ENCODE results near the gene SNN.

The SNN gene

DNA sequence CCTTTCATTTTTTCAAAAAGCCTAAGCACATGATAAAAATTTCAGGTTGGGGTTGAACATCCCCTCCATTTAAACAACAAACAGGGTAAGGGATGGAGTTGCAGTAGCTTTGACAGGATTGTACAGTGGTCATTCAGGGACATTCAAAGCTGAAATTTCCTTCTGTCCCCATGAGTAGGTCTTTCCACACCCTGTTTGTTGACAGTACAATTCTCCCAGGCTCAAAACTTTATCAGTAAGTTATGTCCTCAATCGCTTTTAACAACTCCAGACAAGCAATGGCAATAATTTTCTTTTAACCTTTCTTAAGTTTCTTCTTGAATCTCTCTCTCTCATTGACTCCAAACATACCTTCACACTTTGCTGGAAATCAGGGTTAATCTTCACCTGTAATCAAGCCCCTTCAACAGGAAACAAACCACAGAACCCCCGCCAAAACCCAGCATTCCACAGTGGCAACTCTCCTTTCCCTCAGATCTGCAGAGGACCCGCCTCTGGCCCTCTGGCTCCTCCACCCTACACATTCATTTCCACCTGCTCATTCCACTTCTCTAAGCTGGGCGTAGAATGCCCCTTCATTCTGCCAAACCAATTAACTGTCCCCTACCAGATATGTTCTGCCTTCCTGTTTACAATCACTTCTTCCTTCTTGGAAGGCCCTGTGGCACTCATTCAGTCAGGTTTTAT, 53.7 kb downstream of the SNN start:
- no peak overlapping the region for H3K4me3 ChIP-seq (ENCODE audit: low read depth in 1 of 2, low read length in 1 of 2)
- H3K27ac ChIP-seq = peak overlapping the region; percentile 54
- no peaks in the 10 kb centered on the region for H3K27me3 ChIP-seq
- TF ChIP-seq, protein P1, sequence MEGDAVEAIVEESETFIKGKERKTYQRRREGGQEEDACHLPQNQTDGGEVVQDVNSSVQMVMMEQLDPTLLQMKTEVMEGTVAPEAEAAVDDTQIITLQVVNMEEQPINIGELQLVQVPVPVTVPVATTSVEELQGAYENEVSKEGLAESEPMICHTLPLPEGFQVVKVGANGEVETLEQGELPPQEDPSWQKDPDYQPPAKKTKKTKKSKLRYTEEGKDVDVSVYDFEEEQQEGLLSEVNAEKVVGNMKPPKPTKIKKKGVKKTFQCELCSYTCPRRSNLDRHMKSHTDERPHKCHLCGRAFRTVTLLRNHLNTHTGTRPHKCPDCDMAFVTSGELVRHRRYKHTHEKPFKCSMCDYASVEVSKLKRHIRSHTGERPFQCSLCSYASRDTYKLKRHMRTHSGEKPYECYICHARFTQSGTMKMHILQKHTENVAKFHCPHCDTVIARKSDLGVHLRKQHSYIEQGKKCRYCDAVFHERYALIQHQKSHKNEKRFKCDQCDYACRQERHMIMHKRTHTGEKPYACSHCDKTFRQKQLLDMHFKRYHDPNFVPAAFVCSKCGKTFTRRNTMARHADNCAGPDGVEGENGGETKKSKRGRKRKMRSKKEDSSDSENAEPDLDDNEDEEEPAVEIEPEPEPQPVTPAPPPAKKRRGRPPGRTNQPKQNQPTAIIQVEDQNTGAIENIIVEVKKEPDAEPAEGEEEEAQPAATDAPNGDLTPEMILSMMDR (IDR thresholded peaks at IDR 0.05) = no peak
- peaks cover 2% of the 10 kb centered on the region in 2 experiments for H3K4me1 ChIP-seq (ENCODE audit: control insufficient read depth in 1 of 2, insufficient read depth in 1 of 2, low read depth in 1 of 2, low read length in 1 of 2)
- peaks cover 39% of the 10 kb centered on the region for H3K36me3 ChIP-seq
- H3K9me3 ChIP-seq = no peaks in the 10 kb centered on the region

DNA sequence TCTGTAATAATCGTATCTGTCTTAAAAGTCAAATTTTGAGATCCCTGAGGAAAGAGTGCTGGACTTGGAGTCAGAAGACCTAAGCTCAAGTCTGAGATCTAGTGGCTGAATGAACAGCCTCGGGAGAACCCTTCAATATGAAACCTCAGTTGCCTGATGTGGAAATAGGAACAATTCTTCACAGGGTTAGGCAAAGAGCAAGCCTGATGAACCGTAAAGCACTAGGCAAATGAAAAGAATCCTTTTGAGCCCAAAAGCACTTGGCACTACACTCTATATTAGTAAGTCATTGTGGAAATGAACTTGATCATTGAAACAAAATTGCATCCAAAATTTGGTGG, 54.2 kb downstream of the SNN start:
- TF ChIP-seq, protein P1 (IDR thresholded peaks at IDR 0.05) = no peak
- Histone ChIP-seq H3K36me3 (peaks cover 39% of the 10 kb centered on the region), H3K4me3 (ENCODE audit: low read depth in 1 of 2, low read length in 1 of 2) (no peak overlapping the region), H3K9me3 (no peaks in the 10 kb centered on the region), H3K27me3 (no peaks in the 10 kb centered on the region), H3K27ac (peak overlapping the region; percentile 54), H3K4me1 (ENCODE audit: control insufficient read depth in 1 of 2, insufficient read depth in 1 of 2, low read depth in 1 of 2, low read length in 1 of 2) (peaks cover 6 to 8% of the 10 kb centered on the region in 2 experiments)

DNA sequence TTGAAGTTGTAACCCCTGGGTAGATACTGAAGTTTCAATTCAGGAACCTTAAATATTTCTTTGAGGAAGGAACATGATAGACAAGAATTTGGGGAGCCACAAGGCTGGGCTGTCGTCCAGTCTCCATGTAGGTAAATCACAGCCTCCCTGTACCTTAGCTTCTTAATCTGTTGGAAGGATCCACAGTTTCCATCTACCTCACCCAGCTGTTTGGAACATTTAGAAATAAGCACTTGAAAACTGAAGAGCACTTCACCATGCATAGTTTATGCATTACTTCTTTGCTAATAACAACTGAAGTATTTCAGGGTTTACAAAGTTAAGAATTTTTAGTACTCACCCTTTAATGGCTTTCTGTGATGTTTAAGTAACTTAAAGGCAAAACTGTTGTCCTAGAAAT, 57.2 kb downstream of the SNN start:
- Histone ChIP-seq H3K9me3 (no peaks in the 10 kb centered on the region), H3K27ac (no peak overlapping the region), H3K4me1 (ENCODE audit: control insufficient read depth in 1 of 2, insufficient read depth in 1 of 2, low read depth in 1 of 2, low read length in 1 of 2) (peaks cover 16 to 20% of the 10 kb centered on the region in 2 experiments), H3K36me3 (peaks cover 36% of the 10 kb centered on the region), H3K4me3 (ENCODE audit: low read depth in 1 of 2, low read length in 1 of 2) (no peak overlapping the region), H3K27me3 (no peaks in the 10 kb centered on the region)
- TF ChIP-seq, protein P1 (IDR thresholded peaks at IDR 0.05) = no peak

DNA sequence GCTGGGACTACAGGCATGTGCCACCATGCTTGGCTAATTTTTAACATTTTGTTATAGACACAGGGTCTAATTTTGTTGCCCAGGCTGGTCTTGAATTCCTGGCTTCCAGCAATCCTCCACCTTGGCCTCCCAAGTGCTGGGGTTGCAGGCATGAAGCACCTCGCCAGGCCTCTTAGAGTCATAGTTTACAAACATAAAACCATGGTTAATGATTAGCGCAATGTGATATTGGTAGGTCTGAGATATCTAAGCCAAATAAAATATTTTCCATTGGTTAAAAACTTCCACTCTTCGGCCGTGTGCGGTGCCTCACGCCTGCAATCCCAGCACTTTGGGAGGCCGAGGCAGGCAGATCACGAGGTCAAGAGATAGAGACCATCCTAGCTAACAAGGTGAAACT, 57.8 kb downstream of the SNN start:
- no peak overlapping the region for H3K4me3 ChIP-seq (ENCODE audit: low read depth in 1 of 2, low read length in 1 of 2)
- no peaks in the 10 kb centered on the region for H3K9me3 ChIP-seq
- no peak overlapping the region for H3K27ac ChIP-seq
- H3K36me3 ChIP-seq = peaks cover 34% of the 10 kb centered on the region
- H3K27me3 ChIP-seq = no peaks in the 10 kb centered on the region
- TF ChIP-seq, protein P1 (IDR thresholded peaks at IDR 0.05) = no peak
- peaks cover 16 to 20% of the 10 kb centered on the region in 2 experiments for H3K4me1 ChIP-seq (ENCODE audit: control insufficient read depth in 1 of 2, insufficient read depth in 1 of 2, low read depth in 1 of 2, low read length in 1 of 2)

DNA sequence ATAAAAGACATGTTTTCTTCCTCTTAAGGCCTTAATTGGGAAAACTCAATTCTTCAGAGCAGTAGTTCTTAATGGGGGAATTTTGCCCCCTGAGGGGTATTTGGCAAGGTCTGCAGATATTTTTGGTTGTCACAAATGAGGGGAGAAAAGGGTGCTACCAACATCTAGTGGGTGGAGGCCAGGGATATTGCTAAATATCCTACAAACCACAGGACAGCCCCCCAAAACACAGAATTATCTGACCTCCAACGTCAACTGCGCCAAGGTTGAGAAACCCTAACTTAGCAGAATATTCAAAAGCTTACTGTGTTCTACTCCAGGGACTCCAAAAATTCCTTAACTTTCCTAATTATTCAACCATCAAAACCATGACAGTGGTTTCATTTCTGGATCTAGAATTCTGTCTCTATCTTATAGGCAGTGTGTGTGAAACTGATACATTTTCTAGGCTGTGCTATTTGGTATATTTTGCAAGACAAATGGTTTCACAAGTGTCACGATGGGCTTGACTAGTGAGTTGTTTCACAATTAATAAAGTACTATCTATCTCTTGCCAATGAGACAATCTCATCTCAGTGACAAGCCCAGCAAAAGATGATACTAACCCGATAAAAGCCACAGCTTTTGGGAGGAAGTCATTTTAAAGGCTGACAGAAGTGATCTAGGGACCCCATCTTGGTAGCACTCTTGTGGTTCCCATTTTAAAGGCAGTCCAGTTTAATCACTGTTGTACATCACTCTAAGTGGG, 59.7 kb downstream of the SNN start:
- peaks cover 16 to 20% of the 10 kb centered on the region in 2 experiments for H3K4me1 ChIP-seq (ENCODE audit: control insufficient read depth in 1 of 2, insufficient read depth in 1 of 2, low read depth in 1 of 2, low read length in 1 of 2)
- peaks cover 46% of the 10 kb centered on the region for H3K36me3 ChIP-seq
- no peaks in the 10 kb centered on the region for H3K27me3 ChIP-seq
- TF ChIP-seq, protein P1 (IDR thresholded peaks at IDR 0.05) = no peak
- peak overlapping the region; percentile 66 for H3K27ac ChIP-seq
- no peak overlapping the region for H3K4me3 ChIP-seq (ENCODE audit: low read depth in 1 of 2, low read length in 1 of 2)
- no peaks in the 10 kb centered on the region for H3K9me3 ChIP-seq

Data from neutrophil (primary cell).